ENCODE measurements around the gene AFAP1L2. TPM values are rescaled to one million over a fixed set of nuclear protein-coding genes. Genes with fewer than 3 reads are reported as not detected.

AFAP1L2 gene
- total and polyA plus RNA-seq, 9 of the 15 experiments (the other 6 are each of a cell fraction or from before 2014, with no cell fraction given): 0.07 TPM; not detected in 8

DNA sequence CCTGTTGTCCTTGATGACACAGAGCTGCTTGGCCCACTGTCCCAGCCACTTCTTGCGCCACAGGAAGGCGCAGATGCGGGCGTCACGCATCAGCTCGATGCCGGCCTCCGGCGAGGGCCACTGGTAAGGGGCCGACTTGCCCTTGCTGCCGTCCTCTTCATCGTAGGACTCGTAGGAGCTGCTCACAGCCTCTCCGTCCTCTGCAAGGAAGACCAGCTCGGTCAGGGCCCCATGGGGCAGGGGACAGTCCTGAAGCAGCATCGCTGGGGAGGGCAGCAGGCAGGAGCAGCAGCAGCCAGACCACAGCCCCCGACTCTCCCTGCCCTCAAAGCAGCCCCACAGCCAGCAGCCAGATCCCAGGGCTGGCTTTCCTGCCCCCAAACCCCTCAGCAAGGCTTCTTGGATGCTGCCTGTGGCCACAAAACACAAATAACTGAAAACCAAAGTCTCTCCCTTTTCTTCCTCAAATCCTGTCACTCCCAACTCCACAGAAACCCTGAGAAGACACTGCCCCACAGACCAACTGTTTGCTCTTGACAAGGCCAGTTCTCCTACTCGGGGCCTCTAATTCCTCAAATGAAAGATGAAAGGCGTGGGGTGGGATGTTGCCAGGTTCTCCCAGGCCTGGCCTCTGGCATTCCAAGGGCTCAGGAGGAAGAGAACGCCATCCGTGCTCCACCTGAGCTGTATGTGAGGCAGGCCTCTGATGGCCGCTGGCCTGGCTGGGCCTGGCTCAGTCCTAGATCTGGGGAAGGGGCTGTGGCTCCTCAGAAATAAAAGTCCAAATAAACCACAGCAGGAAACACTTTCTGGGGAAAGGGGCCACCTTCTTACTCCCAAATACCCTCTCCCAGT is 88.5 kb downstream of the AFAP1L2 start:
- ChIA-PET POLR2A (interaction anchor here (0.6 kb wide), 1 partner anchor 26 kb away, joined by 3 read pairs; no protein-coding TSS in a partner anchor), CTCF (ENCODE audit: low intra/inter-chr PET ratio) (no interaction called here)
- Histone ChIP-seq H4K20me1 (replicated peaks; ENCODE audit: control insufficient read depth, insufficient read depth, low read length) (no peaks in the 10 kb centered on the region), H2AFZ (ENCODE audit: low read depth, low read length) (no peak overlapping the region), H3K27ac (ENCODE audit: extremely low read depth, low read depth, low read length) (no peak overlapping the region), H3K9ac (ENCODE audit: insufficient read depth in 1 of 2, low read depth in 2 of 2, low read length in 2 of 2) (no peak overlapping the region), H3K9me1 (ENCODE audit: control insufficient read depth, insufficient read depth, low read length) (no peaks in the 10 kb centered on the region), H3K79me2 (ENCODE audit: control insufficient read depth, insufficient read depth, low read length) (no peaks in the 10 kb centered on the region), H3K9me3 (replicated peaks; ENCODE audit: control insufficient read depth, insufficient read depth, low read depth, low read length) (no peaks in the 10 kb centered on the region), H3K4me3 (no peak overlapping the region), H3K36me3 (ENCODE audit: control insufficient read depth, insufficient read depth, low read length) (no peaks in the 10 kb centered on the region), H3K4me1 (replicated peaks in 1 of 2; ENCODE audit: control insufficient read depth in 2 of 2, insufficient read depth in 2 of 2, low read length in 2 of 2) (no peaks in the 10 kb centered on the region), H3K4me2 (ENCODE audit: insufficient read depth, low read length) (no peak overlapping the region), H3K27me3 (ENCODE audit: control insufficient read depth in 2 of 2, insufficient read depth in 2 of 2, low read length in 2 of 2) (peaks cover 0 to 34% of the 10 kb centered on the region in 2 experiments; a peak in 2 of 5 replicates)
- FAIRE-seq: no peak
- BruUV-seq (replicated peaks): no TSS peak
- no peak for ATAC-seq
- no peak for DNase-seq (ENCODE audit: extremely low read depth in 1 of 4, low spot score in 3 of 4)
- TF ChIP-seq NFRKB (IDR thresholded peaks at IDR 0.05; ENCODE audit: low read depth) (no peak), HNRNPK (IDR thresholded peaks at IDR 0.05; ENCODE audit: low read depth, low read length, poor library complexity, severe bottlenecking) (no peak), RBBP5 (IDR thresholded peaks at IDR 0.05; ENCODE audit: borderline replicate concordance, insufficient read depth, low read length, poor library complexity, severe bottlenecking) (no peak)
- intact Hi-C loops (cut with micrococcal nuclease) (no loop called here), in situ Hi-C loops (cut with MboI) (no loop called here)
- WGBS (ENCODE audit: insufficient coverage, low coverage, missing lambda C conversion rate): 4% methylated on average over 18 of the region's 22 CpGs

GRCh38 chr10:114313866-114314265 is 90.4 kb downstream of the AFAP1L2 start:
- H3K9ac ChIP-seq (ENCODE audit: insufficient read depth in 1 of 2, low read depth in 2 of 2, low read length in 2 of 2): no peak overlapping the region
- CTCF ChIA-PET (ENCODE audit: low intra/inter-chr PET ratio): no interaction called here
- in situ Hi-C loops (cut with MboI) (no loop called here), intact Hi-C loops (cut with micrococcal nuclease) (no loop called here)
- H3K9me1 ChIP-seq (ENCODE audit: control insufficient read depth, insufficient read depth, low read length): no peaks in the 10 kb centered on the region
- TF ChIP-seq CBX8 (IDR thresholded peaks at IDR 0.05; ENCODE audit: borderline replicate concordance, extremely low read depth, low read depth, low read length, poor library complexity, severe bottlenecking) (no peak), DEAF1 (CRISPR knock-in tag; IDR thresholded peaks at IDR 0.05) (no peak), KDM1A (IDR thresholded peaks at IDR 0.05) (no peak), KDM2B (CRISPR knock-in tag; IDR thresholded peaks at IDR 0.05) (no peak)
- DNase-seq (ENCODE audit: extremely low read depth in 1 of 4, low spot score in 3 of 4) (no peak), ATAC-seq (no peak), FAIRE-seq (no peak)
- POLR2A ChIA-PET: no interaction called here
- H3K9me3 ChIP-seq (replicated peaks; ENCODE audit: control insufficient read depth, insufficient read depth, low read depth, low read length): no peaks in the 10 kb centered on the region
- 1% methylated on average over 11 of the region's 11 CpGs for WGBS (ENCODE audit: insufficient coverage, low coverage, missing lambda C conversion rate)
- no peaks in the 10 kb centered on the region for H3K36me3 ChIP-seq (ENCODE audit: control insufficient read depth, insufficient read depth, low read length)
- BruUV-seq (replicated peaks): no TSS peak
- no peaks in the 10 kb centered on the region for H3K79me2 ChIP-seq (ENCODE audit: control insufficient read depth, insufficient read depth, low read length)
- H2AFZ ChIP-seq (ENCODE audit: low read depth, low read length): no peak overlapping the region
- H3K27me3 ChIP-seq (ENCODE audit: control insufficient read depth in 2 of 2, insufficient read depth in 2 of 2, low read length in 2 of 2): peaks cover 0 to 37% of the 10 kb centered on the region in 2 experiments; a peak in 3 of 5 replicates
- no peak overlapping the region for H3K27ac ChIP-seq (ENCODE audit: extremely low read depth, low read depth, low read length)
- H3K4me3 ChIP-seq: no peak overlapping the region
- H3K4me1 ChIP-seq (replicated peaks in 1 of 2; ENCODE audit: control insufficient read depth in 2 of 2, insufficient read depth in 2 of 2, low read length in 2 of 2): no peaks in the 10 kb centered on the region
- H3K4me2 ChIP-seq (ENCODE audit: insufficient read depth, low read length): no peak overlapping the region
- H4K20me1 ChIP-seq (replicated peaks; ENCODE audit: control insufficient read depth, insufficient read depth, low read length): no peaks in the 10 kb centered on the region

All from K562 (cell line).